GM18502 (cell line): ENCODE measurements around the gene GPR183.
A peak's percentile ranks its signal among the peaks of the same experiment; 100 is the strongest.

Source experiments
- ATAC-seq: cut with Tn5 transposase; IDR thresholded peaks from one replicate; pipeline ENCODE4 v1.9.1; 2021; ENCODE audit warnings: mild to moderate bottlenecking; ENCODE audit not compliant: unreplicated experiment, poor library complexity

Gene GPR183, protein sequence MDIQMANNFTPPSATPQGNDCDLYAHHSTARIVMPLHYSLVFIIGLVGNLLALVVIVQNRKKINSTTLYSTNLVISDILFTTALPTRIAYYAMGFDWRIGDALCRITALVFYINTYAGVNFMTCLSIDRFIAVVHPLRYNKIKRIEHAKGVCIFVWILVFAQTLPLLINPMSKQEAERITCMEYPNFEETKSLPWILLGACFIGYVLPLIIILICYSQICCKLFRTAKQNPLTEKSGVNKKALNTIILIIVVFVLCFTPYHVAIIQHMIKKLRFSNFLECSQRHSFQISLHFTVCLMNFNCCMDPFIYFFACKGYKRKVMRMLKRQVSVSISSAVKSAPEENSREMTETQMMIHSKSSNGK

GRCh38 chr13:99307247-99307646, at the start of gene GPR183:
GPR183 (minus strand) TSS chr13:99307399; CDS start chr13:99296145, 11,254 bp downstream.
- peak; percentile 65 for ATAC-seq

DNA sequence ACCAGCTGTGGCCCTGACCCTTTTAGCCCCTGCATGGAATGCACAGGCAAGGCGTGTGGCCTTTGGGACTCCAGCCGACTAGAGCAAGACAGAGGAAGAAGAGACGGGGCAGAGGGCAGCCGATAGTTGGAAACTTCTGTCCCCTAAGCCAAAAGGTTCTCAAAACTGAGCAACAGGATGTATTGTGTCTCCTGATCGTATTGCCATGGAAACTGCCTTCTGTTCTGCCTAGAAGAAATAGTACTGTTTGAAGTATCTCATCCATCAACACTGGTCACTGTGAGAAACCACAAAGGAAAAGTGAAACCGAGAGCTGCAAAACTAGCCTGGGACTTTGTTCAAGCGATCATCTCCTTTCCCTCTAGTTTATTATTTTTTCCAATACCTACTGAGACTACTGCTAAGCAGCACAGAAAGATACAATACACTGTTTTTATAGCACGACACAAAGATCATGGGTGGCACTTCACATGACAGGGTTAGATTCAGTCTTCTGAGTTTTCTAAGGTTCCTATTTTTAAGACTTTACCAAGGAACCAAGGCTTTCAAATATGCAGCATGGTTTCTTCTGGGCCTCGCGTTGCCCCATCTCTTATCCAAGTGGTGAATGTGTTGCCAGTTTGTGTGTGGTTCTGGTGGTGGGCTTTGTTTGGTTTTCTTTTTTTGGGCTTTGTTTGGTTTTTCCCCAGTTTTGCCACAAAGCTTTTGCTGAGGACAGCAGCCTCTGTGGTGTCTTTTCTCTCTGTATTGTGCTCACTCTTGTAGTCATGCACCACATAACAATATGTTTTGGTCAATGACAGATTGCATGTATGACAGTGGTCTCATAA, 49.3 kb upstream of the GPR183 start:
- peak; percentile 51 for ATAC-seq

DNA sequence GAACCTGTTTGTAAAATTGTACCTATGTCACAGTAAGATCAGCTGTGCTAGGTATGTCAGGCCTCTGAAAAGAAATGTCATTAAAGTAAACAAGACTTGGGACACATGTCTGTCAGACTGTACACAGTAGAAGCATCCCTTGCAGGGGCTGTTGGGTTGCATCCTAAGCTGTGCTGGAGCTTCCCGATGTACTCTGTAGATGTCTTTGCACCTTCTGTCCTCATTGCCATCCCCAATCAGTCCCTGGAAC, 48.7 kb upstream of the GPR183 start:
- no peak for ATAC-seq

DNA sequence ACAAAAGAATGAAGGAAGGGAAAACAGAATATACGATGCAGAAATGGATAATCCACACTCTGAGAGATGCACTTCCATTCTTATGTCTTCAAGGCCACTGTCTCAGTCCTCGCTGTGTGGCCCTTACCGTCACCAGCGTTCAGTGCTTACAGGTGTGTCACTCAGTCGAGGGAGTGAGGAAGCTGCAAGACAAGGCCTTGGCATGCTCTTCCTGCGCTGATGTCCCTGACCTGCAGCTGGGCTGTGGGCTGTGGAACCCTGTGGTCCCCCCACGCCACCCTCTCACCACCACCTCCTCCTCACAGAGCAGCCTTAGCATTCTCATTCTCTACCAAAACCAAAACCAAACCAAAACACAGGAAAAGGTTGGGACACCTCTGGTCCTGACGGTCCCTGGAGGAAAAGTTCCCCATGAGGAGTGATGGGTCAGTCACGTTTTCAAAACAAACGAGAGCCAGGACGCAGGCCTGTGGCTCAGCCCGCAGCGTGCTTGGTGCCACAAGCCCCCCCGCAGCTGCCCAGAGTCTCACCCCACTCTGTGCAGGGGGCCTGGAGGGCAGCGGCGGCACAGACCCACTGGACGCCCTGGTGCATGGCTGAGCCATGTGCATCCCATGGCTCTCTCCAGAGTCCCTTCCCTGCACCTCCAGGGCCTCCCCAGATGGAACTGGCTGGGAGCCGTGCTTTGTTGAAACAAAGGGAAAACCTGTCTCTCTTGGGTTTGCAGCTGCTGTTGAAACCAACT, 48.2 kb upstream of the GPR183 start:
- no peak for ATAC-seq

GRCh38 chr13:99354371-99354951, 47.3 kb upstream of the GPR183 start:
- ATAC-seq = peak; percentile 29

GRCh38 chr13:99353836-99354235, 46.6 kb upstream of the GPR183 start:
- peak; percentile 4 for ATAC-seq

DNA sequence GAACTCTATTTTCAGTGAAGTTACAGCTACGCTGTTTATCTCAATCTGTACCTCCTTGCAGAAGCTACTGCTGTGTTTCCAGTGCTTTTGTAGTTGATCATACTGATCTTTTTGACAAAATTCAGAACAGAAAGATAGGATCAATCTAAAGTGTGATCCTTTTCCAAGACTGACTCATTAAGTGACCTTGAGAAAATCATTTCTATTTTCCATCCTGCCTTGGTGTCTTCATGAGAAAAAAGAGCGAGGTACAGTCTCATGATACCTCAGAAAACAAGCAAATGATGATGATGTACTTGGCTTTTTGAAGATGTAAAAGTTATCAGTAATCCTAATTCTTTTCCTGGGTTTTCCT, 46.0 kb upstream of the GPR183 start:
- ATAC-seq = no peak

GRCh38 chr13:99352351-99353245, 45.4 kb upstream of the GPR183 start:
- ATAC-seq = no peak

GRCh38 chr13:99351772-99352171, 44.6 kb upstream of the GPR183 start:
- no peak for ATAC-seq

- ATAC-seq = no peak
Observed at GRCh38 chr13:99350191-99350590, 43.0 kb upstream of the GPR183 start.

DNA sequence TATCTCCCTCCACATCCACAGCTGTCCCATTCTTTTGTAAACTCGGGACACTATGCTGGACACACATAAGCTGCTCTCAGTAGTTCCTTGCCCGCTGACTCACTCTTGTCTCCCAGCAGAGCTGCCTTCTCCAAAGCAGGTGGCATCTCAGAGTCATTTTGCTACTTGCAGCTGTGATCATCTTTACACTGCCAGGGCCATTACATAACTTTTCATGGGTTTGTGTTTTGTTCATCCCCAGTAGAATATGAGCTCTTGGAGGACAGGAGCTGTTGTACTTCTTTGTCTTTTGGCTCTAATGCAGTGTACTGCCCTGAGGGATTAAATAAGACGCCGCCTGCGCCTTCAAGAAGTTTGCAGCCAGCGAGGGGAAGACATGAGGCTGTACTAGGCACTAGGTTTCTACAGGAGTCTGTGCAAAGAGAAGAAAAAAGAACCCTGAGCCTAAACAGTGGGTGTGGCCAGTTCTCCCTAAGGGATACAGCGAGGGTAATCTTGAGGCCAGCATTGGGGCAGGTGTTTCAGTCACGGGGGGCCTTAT, 40.8 kb upstream of the GPR183 start:
- peak; percentile 77 for ATAC-seq

DNA sequence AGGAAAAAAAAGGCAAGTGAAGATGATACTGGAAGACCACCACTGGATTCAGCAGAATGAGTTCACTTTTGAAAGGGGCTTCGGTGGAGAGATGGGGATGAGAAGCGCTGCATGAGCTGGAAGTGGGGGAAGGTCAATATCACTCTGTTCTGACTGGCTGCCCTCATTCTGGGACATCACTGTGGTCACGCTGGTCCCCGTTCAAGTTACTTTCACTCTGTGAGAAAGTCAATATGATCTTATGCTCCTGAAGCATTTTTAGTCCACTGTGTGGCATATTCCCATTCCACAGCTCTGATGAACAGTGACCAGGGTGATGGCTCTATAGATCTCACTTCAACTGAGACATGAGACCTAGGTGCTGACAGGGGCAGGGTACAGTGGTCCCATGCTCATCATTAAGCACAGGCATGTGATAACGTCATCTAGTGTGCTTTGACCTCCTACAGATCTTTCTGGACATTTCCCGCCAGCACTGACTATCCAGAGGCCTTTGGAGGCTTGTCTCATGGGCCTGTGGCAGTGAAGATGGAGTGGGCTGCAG, 40.2 kb upstream of the GPR183 start:
- peak; percentile 32 for ATAC-seq

GRCh38 chr13:99346335-99347042, 39.3 kb upstream of the GPR183 start:
- no peak for ATAC-seq

- ATAC-seq = no peak
Observed at GRCh38 chr13:99345345-99345744, 38.1 kb upstream of the GPR183 start.

DNA sequence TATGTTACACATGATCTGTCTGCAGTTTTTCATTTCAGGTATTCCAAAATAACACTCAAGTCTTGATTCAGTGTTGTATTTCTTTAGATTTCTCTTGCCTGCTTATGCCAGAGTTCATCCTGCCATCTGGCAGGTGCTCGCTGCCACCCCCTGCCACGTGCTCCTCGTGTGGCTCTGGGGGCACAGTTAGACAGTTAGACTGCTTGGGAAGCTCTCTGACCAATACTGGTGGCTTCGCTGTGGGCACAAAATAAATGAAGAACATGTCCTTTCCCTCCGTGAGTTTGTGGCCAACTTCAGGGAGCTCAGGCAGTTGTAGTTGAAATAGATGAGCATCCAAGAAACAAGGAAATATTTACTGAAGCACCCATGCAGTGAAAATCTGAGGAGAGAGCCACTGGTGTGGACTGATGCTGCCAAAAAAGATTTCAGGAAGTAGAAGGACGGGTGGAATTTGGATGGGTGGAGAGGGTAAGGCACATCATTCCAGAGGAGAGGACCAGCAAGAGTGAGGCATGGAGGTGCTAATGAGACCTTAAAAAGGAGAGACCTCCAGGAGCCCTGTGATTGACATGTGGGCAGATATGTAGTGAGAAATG, 37.5 kb upstream of the GPR183 start:
- ATAC-seq = no peak

DNA sequence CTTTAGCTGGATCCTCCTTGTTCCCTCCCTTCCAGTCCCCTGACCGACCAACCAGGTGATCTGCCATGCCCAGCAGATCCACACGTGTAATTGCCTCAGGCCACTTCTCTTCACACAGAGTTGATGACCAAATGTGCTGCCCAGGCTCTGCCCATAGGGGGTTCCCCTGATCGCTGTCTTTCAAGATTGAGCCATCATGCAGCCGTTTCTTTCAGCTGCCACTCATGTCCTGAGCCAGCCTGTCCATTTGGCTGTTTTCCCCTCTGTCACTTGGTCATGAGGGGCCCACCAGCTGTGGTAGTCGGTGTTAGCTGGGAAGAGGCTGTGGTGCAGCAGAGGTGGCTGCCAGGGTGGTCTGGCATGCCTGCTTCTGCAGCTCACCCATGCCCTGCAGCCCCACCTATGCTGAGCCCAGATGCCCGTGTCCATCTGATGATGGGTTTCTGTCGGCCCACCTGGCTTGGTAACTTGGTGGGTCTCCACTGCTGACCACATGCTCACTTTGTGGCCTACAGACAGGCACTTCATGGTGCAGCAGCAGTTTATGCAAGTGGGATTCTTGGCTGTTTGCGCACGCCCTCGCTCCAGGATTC, 35.6 kb upstream of the GPR183 start:
- no peak for ATAC-seq

- no peak for ATAC-seq
Observed at GRCh38 chr13:99341969-99342722, 34.9 kb upstream of the GPR183 start.
